SK-N-SH (cell line): ENCODE data around the gene ISLR. TPM values are rescaled to one million over a fixed set of nuclear protein-coding genes. Genes with fewer than 3 reads are reported as not detected.

Experiments
- CTCF ChIA-PET: fragments of 300-600, 350-600 bp; formaldehyde crosslinking; extraction: SDS; loops from one replicate; lab custom pipeline; 2021; lab: Yijun Ruan, JAX
- POLR2A ChIA-PET: fragments of 350-600 bp; sonication (Branson Sonifier 250); formaldehyde crosslinking; extraction: SDS; loops from one replicate; lab custom pipeline; 2020; ENCODE audit warnings: antibody characterized with exemption, inconsistent platforms; lab: Yijun Ruan, JAX
- DNase-seq: peaks from one replicate; pipeline ENCODE4 v3.0.0; 2012
- H2AFZ ChIP-seq: fragments of 200-600 bp; sonication (generic); 2 replicates; pipeline ENCODE4 v1.8.1; 2016; ENCODE audit warnings: antibody characterized with exemption, mild to moderate bottlenecking, low read depth
- H3F3A ChIP-seq: fragments of 200-600 bp; sonication (generic); replicated peaks from 2 replicates; pipeline ENCODE3; 2016; ENCODE audit warnings: antibody characterized with exemption, mild to moderate bottlenecking; ENCODE audit not compliant: insufficient read depth
- H3K27ac ChIP-seq, 2 experiments: fragments of 200-500 bp in 1 of 2; fragments of 200-600 bp in 1 of 2; sonication (Bioruptor generic) in 1 of 2; sonication (generic), shearing (Covaris generic) in 1 of 2; 2 replicates each; pipeline versions ENCODE4 v1.5.1 to v1.6.1; 2014 to 2016; ENCODE audit warnings: low read depth in 2 of 2, inconsistent platforms in 1 of 2, low read length in 1 of 2, mild to moderate bottlenecking in 1 of 2, mixed read lengths in 1 of 2
- H3K27me3 ChIP-seq: fragments of 200-600 bp; sonication (generic), shearing (Covaris generic); 2 replicates; pipeline ENCODE4 v1.6.1; 2016; ENCODE audit warnings: mixed run types; ENCODE audit not compliant: insufficient read depth
- H3K36me3 ChIP-seq, 2 experiments: fragments of 200-500 bp in 1 of 2; fragments of 200-600 bp in 1 of 2; sonication (Bioruptor generic) in 1 of 2; sonication (generic) in 1 of 2; replicated peaks in 1 of 2; 2 replicates each; pipeline versions ENCODE3 to v1.5.1; 2014 to 2016; ENCODE audit warnings: low read length in 1 of 2, mild to moderate bottlenecking in 1 of 2; ENCODE audit not compliant: insufficient read depth in 2 of 2, control insufficient read depth in 1 of 2
- H3K4me1 ChIP-seq, 2 experiments: fragments of 200-500 bp in 1 of 2; fragments of 200-600 bp in 1 of 2; sonication (Bioruptor generic) in 1 of 2; sonication (generic), shearing (Covaris generic) in 1 of 2; 2 replicates each; pipeline versions ENCODE4 v1.5.1 to v1.6.1; 2014 to 2016; ENCODE audit warnings: low read depth in 1 of 2, low read length in 1 of 2, mixed run types in 1 of 2; ENCODE audit not compliant: insufficient read depth in 2 of 2, control insufficient read depth in 1 of 2
- H3K4me2 ChIP-seq: fragments of 200-600 bp; sonication (generic), shearing (Covaris generic); 2 replicates; pipeline ENCODE4 v1.6.1; 2017; ENCODE audit warnings: mixed run types
- H3K4me3 ChIP-seq, 2 experiments: fragments of 200-500 bp in 1 of 2; fragments of 200-600 bp in 1 of 2; sonication (Bioruptor generic) in 1 of 2; sonication (generic), shearing (Covaris generic) in 1 of 2; 2 replicates each; pipeline versions ENCODE4 v1.5.1 to v1.8.1; 2014 to 2016; ENCODE audit warnings: low read depth in 2 of 2, inconsistent platforms in 1 of 2, low read length in 1 of 2, mild to moderate bottlenecking in 1 of 2, mixed read lengths in 1 of 2, moderate library complexity in 1 of 2
- H3K79me2 ChIP-seq: fragments of 200-600 bp; sonication (generic); 2 replicates; pipeline ENCODE4 v1.8.1; 2017; ENCODE audit warnings: mild to moderate bottlenecking; ENCODE audit not compliant: insufficient read depth
- H3K9ac ChIP-seq: fragments of 200-600 bp; sonication (generic); 2 replicates; pipeline ENCODE4 v1.6.1; 2017; ENCODE audit warnings: mixed run types
- H3K9me2 ChIP-seq: fragments of 200-600 bp; sonication (generic); 2 replicates; pipeline ENCODE4 v1.6.1; 2017; ENCODE audit warnings: mixed run types
- H3K9me3 ChIP-seq: fragments of 200-600 bp; sonication (generic); 2 replicates; pipeline ENCODE4 v1.6.1; 2017; ENCODE audit warnings: mixed run types, mild to moderate bottlenecking, moderate library complexity
- H4K20me1 ChIP-seq: fragments of 200-600 bp; sonication (generic); 2 replicates; pipeline ENCODE4 v1.6.1; 2017; ENCODE audit warnings: mild to moderate bottlenecking, mixed run types; ENCODE audit not compliant: insufficient read depth
- CHD2 ChIP-seq: fragments of 150-350 bp; IDR thresholded peaks from 2 replicates; pipeline ENCODE4 v1.6.1; 2018; ENCODE audit warnings: low read length; ENCODE audit not compliant: partially characterized antibody
- FOSL2 ChIP-seq: IDR thresholded peaks from 2 replicates; pipeline ENCODE4 v1.4.0; 2012; ENCODE audit warnings: low read depth, mild to moderate bottlenecking, moderate library complexity, borderline replicate concordance
- FOXJ3 ChIP-seq: sonication (generic); formaldehyde crosslinking; IDR thresholded peaks from 2 replicates; pipeline ENCODE4 v1.5.1; 2020; ENCODE audit warnings: mild to moderate bottlenecking, missing genetic modification reagents
- FOXM1 ChIP-seq: IDR thresholded peaks from 2 replicates; pipeline ENCODE4 v1.4.0; 2012; ENCODE audit warnings: low read depth, mild to moderate bottlenecking
- GATA2 ChIP-seq: sonication (generic); formaldehyde crosslinking; IDR thresholded peaks from 2 replicates; pipeline ENCODE4 v1.5.0; 2020; ENCODE audit warnings: mild to moderate bottlenecking, missing genetic modification reagents
- NFIC ChIP-seq: IDR thresholded peaks from 2 replicates; pipeline ENCODE4 v1.4.0; 2012; ENCODE audit warnings: borderline replicate concordance
- POLR2AphosphoS5 ChIP-seq: IDR thresholded peaks from 2 replicates; pipeline ENCODE4 v1.6.1; 2012; ENCODE audit warnings: low read depth, low read length
- RAD21 ChIP-seq: IDR thresholded peaks from 2 replicates; pipeline ENCODE4 v1.6.1; 2012; ENCODE audit warnings: mild to moderate bottlenecking, low read length
- RCOR1 ChIP-seq: fragments of 150-350 bp; IDR thresholded peaks from 2 replicates; pipeline ENCODE4 v1.6.1; 2017; ENCODE audit warnings: antibody characterized with exemption, low read length
- RFX5 ChIP-seq: IDR thresholded peaks from 2 replicates; pipeline ENCODE4 v1.6.1; 2012; ENCODE audit warnings: mild to moderate bottlenecking, improper control_type of control experiment, low read length
- SIN3A ChIP-seq: IDR thresholded peaks from 2 replicates; pipeline ENCODE4 v1.6.1; 2012; ENCODE audit warnings: low read depth, mild to moderate bottlenecking, low read length, moderate library complexity, borderline replicate concordance
- SMC3 ChIP-seq: IDR thresholded peaks from 2 replicates; pipeline ENCODE4 v1.6.1; 2012; ENCODE audit warnings: low read depth, low read length, improper control_type of control experiment
- TAF1 ChIP-seq: IDR thresholded peaks from 2 replicates; pipeline ENCODE4 v1.6.1; 2012; ENCODE audit warnings: low read depth, mild to moderate bottlenecking, low read length, moderate library complexity, borderline replicate concordance
- TEAD4 ChIP-seq: IDR thresholded peaks from 2 replicates; pipeline ENCODE4 v1.4.0; 2012; ENCODE audit warnings: mild to moderate bottlenecking, borderline replicate concordance; ENCODE audit not compliant: insufficient read depth
- YY1 ChIP-seq: IDR thresholded peaks from 2 replicates; pipeline ENCODE4 v1.4.0; 2012; ENCODE audit warnings: low read depth, mild to moderate bottlenecking
- WGBS: methylation state at CpG from one replicate; pipeline ENCODE4 v1.1.6; 2017; ENCODE audit warnings: low lambda C conversion rate; 5-methylcytosine and 5-hydroxymethylcytosine counted together
- polyA plus RNA-seq, 3 experiments: library from polyadenylated mRNA; depleted of rRNA; stranded (reverse); fragments of >200 nt; gene quantifications; 2 replicates each; pipeline ENCODE4 v1.2.3, GENCODE V29; 2012
- TF ChIP-seq, protein P1 (sequence below): IDR thresholded peaks from 2 replicates; pipeline ENCODE4 v1.4.0; 2012; ENCODE audit warnings: low read depth, borderline replicate concordance
- TF ChIP-seq, protein P2 (sequence below): IDR thresholded peaks from 2 replicates; pipeline ENCODE4; 2012
- TF ChIP-seq, protein P3 (sequence below): IDR thresholded peaks from 2 replicates; pipeline ENCODE4 v1.4.0; 2012; ENCODE audit warnings: low read depth

The ISLR gene
- polyA plus RNA-seq, 1 of the 3 experiments (the other 2 are of a cell fraction) = 7.3 TPM

DNA sequence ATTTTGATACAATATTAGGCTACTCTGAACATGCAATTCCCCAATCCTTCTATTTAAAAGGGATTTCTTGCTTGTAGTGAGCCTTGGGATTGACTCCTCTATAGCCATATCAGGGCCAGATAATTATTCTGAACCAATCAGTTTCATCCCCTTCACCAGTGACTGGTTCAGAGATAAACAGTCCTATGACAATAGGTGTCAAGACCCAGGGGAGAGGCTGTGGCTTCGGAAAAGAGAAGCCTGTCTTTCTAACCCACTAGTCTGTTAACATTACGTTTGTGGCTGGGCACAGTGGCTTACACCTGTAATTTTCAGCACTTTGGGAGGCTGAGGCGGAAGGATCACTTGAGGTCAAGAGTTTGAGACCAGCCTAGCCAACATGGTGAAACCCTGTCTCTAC lies 49.3 kb upstream of the ISLR start (continued):
- TF ChIP-seq, protein P1, sequence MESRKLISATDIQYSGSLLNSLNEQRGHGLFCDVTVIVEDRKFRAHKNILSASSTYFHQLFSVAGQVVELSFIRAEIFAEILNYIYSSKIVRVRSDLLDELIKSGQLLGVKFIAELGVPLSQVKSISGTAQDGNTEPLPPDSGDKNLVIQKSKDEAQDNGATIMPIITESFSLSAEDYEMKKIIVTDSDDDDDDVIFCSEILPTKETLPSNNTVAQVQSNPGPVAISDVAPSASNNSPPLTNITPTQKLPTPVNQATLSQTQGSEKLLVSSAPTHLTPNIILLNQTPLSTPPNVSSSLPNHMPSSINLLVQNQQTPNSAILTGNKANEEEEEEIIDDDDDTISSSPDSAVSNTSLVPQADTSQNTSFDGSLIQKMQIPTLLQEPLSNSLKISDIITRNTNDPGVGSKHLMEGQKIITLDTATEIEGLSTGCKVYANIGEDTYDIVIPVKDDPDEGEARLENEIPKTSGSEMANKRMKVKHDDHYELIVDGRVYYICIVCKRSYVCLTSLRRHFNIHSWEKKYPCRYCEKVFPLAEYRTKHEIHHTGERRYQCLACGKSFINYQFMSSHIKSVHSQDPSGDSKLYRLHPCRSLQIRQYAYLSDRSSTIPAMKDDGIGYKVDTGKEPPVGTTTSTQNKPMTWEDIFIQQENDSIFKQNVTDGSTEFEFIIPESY = no peak
- TF ChIP-seq SIN3A (no peak), CHD2 (no peak)
- TF ChIP-seq, all 33 proteins: peak for 0

DNA sequence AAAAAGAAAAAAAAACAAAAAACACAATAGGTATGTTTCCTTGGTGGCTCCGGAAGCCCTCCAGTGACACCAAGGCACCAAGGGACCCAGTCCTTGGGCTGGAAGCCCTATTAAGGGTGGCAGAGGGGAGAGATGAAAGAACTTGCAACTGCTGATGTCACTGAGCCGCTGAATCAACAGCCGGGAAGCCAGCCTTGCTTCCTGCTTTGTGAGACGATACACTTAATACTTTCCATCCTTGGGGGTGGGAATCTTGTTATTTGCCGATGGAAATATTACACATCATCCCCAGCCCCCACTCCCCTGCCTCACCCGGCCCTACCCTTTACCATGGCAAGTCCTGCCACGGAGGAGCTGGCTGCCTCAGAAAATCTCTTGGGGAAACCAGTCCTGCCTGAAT lies 48.8 kb upstream of the ISLR start:
- no peak for TF ChIP-seq POLR2AphosphoS5
- TF ChIP-seq NFIC = no peak
- no peak for TF ChIP-seq RAD21
- TF ChIP-seq FOXJ3 (CRISPR knock-in tag) = no peak
- TF ChIP-seq SIN3A = no peak
- TF ChIP-seq RFX5 = no peak
- TF ChIP-seq FOSL2 = no peak
- TF ChIP-seq, protein P2, sequence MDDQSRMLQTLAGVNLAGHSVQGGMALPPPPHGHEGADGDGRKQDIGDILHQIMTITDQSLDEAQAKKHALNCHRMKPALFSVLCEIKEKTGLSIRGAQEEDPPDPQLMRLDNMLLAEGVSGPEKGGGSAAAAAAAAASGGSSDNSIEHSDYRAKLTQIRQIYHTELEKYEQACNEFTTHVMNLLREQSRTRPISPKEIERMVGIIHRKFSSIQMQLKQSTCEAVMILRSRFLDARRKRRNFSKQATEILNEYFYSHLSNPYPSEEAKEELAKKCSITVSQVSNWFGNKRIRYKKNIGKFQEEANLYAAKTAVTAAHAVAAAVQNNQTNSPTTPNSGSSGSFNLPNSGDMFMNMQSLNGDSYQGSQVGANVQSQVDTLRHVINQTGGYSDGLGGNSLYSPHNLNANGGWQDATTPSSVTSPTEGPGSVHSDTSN = no peak
- TF ChIP-seq, protein P3, sequence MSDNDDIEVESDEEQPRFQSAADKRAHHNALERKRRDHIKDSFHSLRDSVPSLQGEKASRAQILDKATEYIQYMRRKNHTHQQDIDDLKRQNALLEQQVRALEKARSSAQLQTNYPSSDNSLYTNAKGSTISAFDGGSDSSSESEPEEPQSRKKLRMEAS = no peak
- TF ChIP-seq GATA2 = no peak
- no peak for TF ChIP-seq CHD2
- no peak for TF ChIP-seq YY1
- TF ChIP-seq TEAD4 = no peak
- no peak for TF ChIP-seq FOXM1
- no peak for TF ChIP-seq SMC3
- no peak for TF ChIP-seq TAF1
- no peak for TF ChIP-seq RCOR1
- ChIA-PET POLR2A (interaction anchor here (1.2 to 1.5 kb wide), 2 partner anchors 51 to 78 kb away, joined by 4 read pairs; partner anchors contain the start of gene STRA6), CTCF (interaction anchor here (1.2 to 6.5 kb wide), 5 partner anchors 11 to 197 kb away, joined by 3 to 110 read pairs (median 8); no protein-coding TSS in a partner anchor)
- H3K27me3 ChIP-seq = peaks cover 23% of the 10 kb centered on the region
- DNase-seq = no peak
- no peaks in the 10 kb centered on the region for H3F3A ChIP-seq
- H3K4me2 ChIP-seq = no peak overlapping the region
- 62% methylated on average over 6 of the region's 7 CpGs for WGBS
- no peaks in the 10 kb centered on the region for H4K20me1 ChIP-seq
- H2AFZ ChIP-seq = no peak overlapping the region
- H3K9me3 ChIP-seq = no peaks in the 10 kb centered on the region
- peaks cover 0 to 32% of the 10 kb centered on the region in 2 experiments; a peak in 1 of 4 replicates for H3K4me1 ChIP-seq
- no peaks in the 10 kb centered on the region for H3K36me3 ChIP-seq
- H3K79me2 ChIP-seq = no peaks in the 10 kb centered on the region
- no peaks in the 10 kb centered on the region for H3K9me2 ChIP-seq
- no peak overlapping the region for H3K27ac ChIP-seq
- H3K9ac ChIP-seq = no peak overlapping the region
- no peak overlapping the region for H3K4me3 ChIP-seq
